Right renal pelvis (tissue), 4 donors: Measurements from ENCODE around the gene GPR63. TPM values are rescaled to one million over a fixed set of nuclear protein-coding genes. Genes with fewer than 3 reads are reported as not detected.

Source experiments
- DNase-seq, 4 donors: peaks; one replicate each; pipeline ENCODE4 v3.0.0-alpha.2; 2013; ENCODE audit warnings: low read depth in 4 of 4, low spot score in 3 of 4, missing footprints in 1 of 4
- polyA plus RNA-seq, 4 donors: library from polyadenylated mRNA; unstranded; fragments of 120-200 nt; gene quantifications; one replicate each; pipeline ENCODE4 v1.2.1, GENCODE V29; 2013; ENCODE audit not compliant: insufficient read length in 4 of 4

GPR63 gene
- polyA plus RNA-seq, 4 donors: 2.6 to 3.8 (median 3.4) TPM

DNA sequence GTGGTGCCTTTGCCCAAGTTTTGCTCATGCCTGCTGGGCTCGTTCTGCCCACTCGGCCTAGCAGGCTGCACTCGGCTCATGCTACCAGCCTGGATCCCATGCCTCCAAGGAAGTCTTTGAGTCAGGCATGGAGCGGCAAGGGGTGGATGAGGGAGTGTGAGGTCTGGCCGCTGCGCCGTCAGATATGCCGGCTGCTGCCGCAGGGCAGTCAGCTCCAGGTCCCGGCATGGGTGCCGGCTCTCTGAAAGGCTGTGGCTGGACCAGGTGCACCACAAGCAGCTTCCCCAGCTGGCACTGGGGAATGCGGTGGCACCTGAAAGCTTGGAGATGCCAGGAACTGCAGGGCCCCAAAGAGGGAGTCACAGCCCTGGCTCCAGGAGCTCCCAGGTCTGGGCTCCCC lies 75.5 kb downstream of the GPR63 start:
- no peak for DNase-seq

DNA sequence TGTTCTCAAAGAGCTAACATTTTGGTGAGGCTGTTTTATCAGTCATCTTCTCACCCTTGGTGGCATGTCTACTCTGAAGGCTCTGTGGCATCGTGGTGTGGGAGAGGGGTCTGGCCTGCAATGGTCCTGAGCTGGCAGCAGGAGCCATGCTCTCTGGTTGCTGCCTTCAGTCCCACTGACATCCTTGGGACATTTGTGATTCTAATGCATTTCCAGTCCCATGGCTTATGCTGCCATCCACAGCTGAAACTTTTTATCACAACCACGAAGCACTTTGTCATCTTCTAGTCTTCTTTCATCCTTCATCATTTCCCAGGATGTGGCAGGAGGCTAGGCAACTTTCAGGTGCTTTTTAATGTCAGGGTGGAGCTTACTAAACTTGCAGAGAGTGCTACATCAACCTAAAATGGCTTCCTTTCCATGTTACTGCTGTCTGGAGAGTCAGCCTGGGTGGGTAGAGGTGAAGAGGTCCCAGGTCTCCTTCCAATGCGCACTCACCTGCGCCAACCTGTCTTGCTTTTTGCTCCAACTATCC lies 77.1 kb downstream of the GPR63 start:
- no peak for DNase-seq

DNA sequence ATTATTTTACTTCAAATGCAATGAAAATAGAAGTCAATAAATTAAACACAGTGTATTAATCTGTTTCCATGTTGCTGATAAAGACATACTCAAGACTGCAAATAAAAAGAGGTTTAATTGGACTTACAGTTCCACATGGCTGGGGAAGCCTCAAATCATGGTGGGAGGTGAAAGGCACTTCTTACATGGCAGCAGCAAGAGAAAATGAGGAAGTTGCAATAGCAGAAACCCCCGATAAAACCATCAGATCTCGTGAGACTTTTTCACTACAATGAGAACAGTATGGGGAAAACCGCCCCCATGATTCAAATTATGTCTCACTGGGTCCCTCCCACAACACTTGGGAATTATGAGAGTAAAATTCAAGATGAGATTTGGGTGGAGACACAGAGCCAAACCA lies 82.2 kb downstream of the GPR63 start:
- no peak for DNase-seq

DNA sequence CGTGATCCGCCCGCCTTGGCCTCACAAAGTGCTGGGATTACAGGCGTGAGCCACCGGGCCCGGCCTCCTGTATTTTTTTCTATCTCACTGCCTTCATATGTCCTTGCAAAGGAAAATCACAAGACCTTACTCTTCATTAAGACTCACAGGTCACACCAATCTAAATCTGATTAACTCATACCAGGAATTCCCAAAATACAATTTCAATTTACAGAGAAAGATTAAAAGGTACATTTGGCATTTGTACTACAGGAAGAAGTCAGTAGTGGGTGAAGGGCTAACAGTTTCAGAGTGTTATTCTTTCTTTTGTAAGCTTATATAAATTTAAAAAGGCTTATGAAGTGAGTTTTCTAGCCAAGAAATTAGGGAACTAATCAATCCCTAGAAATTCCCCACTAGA lies 87.4 kb downstream of the GPR63 start:
- no peak for DNase-seq

Other genes with a start within 250 kb of the GPR63 start
- 10 to 100 TPM; 30.0 to 43.3 (median 40.5) TPM for gene NDUFAF4, start 60.4 kb upstream of the GPR63 start, polyA plus RNA-seq
- 1 to 10 TPM; 3.0 to 4.4 (median 4.0) TPM for gene KLHL32, start 87.3 kb upstream of the GPR63 start, polyA plus RNA-seq